Cardiac muscle cell (in vitro differentiated cells and primary cell): ENCODE measurements around the gene ZNF668. TPM values are rescaled to one million over a fixed set of nuclear protein-coding genes. Genes with fewer than 3 reads are reported as not detected.
A peak's percentile ranks its signal among the peaks of the same experiment; 100 is the strongest.

ENCODE experiments used
- DNase-seq, 2 donors: peaks; one replicate each; pipeline versions ENCODE4 v3.0.0 to v3.0.0-alpha.2; 2010 to 2017; ENCODE audit warnings: low read depth in 1 of 2, low spot score in 1 of 2
- H3K27ac ChIP-seq: fragments of 200-600 bp; sonication (generic); 2 replicates; pipeline ENCODE4 v1.5.1; 2016
- H3K27me3 ChIP-seq: fragments of 200-600 bp; sonication (generic); 2 replicates; pipeline ENCODE4 v1.6.0; 2016; ENCODE audit warnings: control low read depth
- H3K36me3 ChIP-seq: fragments of 200-600 bp; sonication (generic); 2 replicates; pipeline ENCODE4 v1.5.1; 2016; ENCODE audit warnings: control low read depth
- H3K4me1 ChIP-seq: fragments of 200-600 bp; sonication (generic); 2 replicates; pipeline ENCODE4 v1.8.1; 2017; ENCODE audit warnings: low read depth, mild to moderate bottlenecking, mixed run types
- H3K4me3 ChIP-seq: fragments of 200-600 bp; sonication (generic); 2 replicates; pipeline ENCODE4 v1.5.1; 2016; ENCODE audit warnings: mild to moderate bottlenecking
- H3K9me3 ChIP-seq: fragments of 200-600 bp; sonication (generic); 2 replicates; pipeline ENCODE4 v1.5.1; 2017; ENCODE audit warnings: low read depth, mild to moderate bottlenecking, control low read depth
- CTCF ChIP-seq: IDR thresholded peaks from 2 replicates; pipeline ENCODE4 v1.5.1; 2012; ENCODE audit warnings: low read depth, mild to moderate bottlenecking, low read length
- polyA plus RNA-seq: library from polyadenylated mRNA; unstranded; fragments of >200 nt; fragmentation: Nextera tagmentation; extraction: Ambion mirVana; gene quantifications from 2 replicates; pipeline ENCODE4 v1.2.1, GENCODE V29; 2016
- total RNA-seq: library from RNA; depleted of rRNA; stranded (reverse); fragments of >200 nt; gene quantifications from 2 replicates; pipeline ENCODE4 v1.2.3, GENCODE V29; 2016

Gene ZNF668
- total and polyA plus RNA-seq, 2 experiments from 2014 or later, result 10.0 to 16.2 TPM

DNA sequence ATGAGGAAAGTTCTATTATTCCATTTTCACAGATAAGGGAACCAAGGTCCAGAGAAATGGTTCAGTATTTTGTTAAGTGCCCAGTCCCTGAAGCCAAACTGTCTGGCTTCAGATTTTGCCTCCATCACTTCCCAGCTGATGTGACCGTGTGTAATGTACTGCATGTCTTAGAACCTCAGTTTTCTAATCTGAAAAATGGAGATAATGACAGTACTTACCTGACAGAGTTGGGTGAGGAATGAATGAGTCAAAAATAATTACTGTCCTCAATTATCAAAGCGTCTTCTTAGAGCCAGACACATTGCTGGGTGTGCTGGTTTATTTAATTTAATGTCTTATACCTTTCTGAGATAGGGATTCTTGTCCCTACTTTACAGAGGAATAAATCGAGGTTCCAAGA lies 6.7 kb downstream of the ZNF668 start:
- Histone ChIP-seq H3K27ac (no peak overlapping the region), H3K4me1 (peaks cover 5% of the 10 kb centered on the region), H3K27me3 (no peaks in the 10 kb centered on the region), H3K9me3 (no peaks in the 10 kb centered on the region), H3K36me3 (no peaks in the 10 kb centered on the region), H3K4me3 (no peak overlapping the region)
- TF ChIP-seq CTCF, result no peak
- DNase-seq, result no peak

- DNase-seq, result peak in 1 of 2 donors; percentile 92
- H3K27me3 ChIP-seq, result no peaks in the 10 kb centered on the region
- no peaks in the 10 kb centered on the region for H3K36me3 ChIP-seq
- H3K4me1 ChIP-seq, result no peaks in the 10 kb centered on the region
- H3K4me3 ChIP-seq, result no peak overlapping the region
- H3K9me3 ChIP-seq, result no peaks in the 10 kb centered on the region
- H3K27ac ChIP-seq, result no peak overlapping the region
- no peak for TF ChIP-seq CTCF
Measured at GRCh38 chr16:31064882-31065461, 9.1 kb downstream of the ZNF668 start.

DNA sequence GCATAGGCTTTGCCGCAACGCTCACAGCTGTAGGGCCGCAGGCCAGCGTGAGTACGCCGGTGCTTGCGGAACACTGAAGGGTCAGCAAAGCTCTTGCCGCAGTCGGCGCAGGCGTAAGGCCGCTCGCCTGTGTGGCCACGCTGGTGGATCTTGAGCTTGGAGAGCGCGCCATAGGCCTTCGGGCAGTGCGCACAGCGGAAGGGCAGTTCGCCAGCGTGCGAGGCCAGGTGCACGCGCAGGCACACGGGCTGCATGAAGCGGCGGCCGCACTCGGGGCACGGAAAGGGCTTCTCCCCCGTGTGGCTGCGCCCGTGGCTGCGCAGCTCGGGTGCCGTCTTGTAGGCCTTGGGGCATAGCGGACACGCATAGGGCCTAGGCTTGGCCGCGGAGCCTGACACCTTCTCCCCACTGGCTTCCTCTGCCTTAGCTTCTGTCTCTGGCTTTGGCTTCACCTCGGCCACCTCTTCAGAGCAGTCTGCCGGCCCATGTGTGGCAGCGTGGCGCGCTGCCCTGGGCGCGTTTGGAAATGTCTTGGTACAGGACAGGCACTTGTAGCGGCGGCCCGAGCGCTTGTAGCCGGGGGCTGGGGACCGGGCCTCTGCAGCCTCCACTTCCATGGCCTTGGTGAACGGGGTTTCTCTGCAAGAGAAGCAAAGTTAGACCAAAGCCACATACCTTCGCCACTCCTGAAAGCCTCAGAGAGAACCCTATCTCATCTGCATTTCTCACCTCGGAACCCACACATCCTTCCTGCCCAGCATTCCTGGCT lies 10.0 kb downstream of the ZNF668 start:
- Histone ChIP-seq H3K4me3 (no peak overlapping the region), H3K4me1 (no peaks in the 10 kb centered on the region), H3K9me3 (no peaks in the 10 kb centered on the region), H3K27me3 (no peaks in the 10 kb centered on the region), H3K36me3 (no peaks in the 10 kb centered on the region), H3K27ac (no peak overlapping the region)
- no peak for DNase-seq
- TF ChIP-seq CTCF, result no peak

GRCh38 chr16:31063495-31063842 lies 10.6 kb downstream of the ZNF668 start:
- H3K9me3 ChIP-seq, result no peaks in the 10 kb centered on the region
- no peak for DNase-seq
- no peak overlapping the region for H3K4me3 ChIP-seq
- H3K4me1 ChIP-seq, result no peaks in the 10 kb centered on the region
- H3K27ac ChIP-seq, result no peak overlapping the region
- no peaks in the 10 kb centered on the region for H3K36me3 ChIP-seq
- no peaks in the 10 kb centered on the region for H3K27me3 ChIP-seq
- no peak for TF ChIP-seq CTCF

DNA sequence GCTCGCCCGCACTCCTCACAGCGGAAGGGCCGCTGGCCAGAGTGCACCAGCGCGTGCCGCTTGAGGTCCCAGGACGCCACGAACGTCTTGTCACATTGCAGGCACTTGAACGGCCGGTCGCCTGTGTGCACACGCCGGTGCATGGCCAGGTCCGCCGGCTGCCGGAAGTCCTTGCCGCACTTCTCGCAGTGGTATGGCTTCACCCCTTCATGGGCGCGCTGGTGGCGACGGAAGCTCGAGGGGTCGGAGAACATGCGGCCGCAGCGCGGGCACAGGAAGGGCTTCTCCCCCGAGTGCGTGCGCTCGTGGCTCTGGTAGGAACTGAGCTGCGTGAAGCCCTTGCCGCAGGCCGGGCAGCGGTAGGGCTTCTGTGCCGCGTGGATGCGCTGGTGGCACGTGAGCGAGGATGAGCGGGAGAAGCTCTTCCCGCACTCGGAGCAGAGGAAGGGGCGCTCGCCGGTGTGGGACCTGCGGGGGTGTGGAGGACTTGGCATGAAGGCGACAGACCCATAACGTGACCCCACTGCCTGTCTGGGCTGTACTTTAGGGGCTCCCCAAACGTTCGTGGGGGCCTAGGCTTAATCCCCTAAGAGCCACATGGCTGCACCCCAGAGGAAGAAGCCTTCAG lies 12.1 kb downstream of the ZNF668 start:
- no peak for DNase-seq
- Histone ChIP-seq H3K27me3 (no peaks in the 10 kb centered on the region), H3K4me3 (no peak overlapping the region), H3K27ac (no peak overlapping the region), H3K36me3 (no peaks in the 10 kb centered on the region), H3K4me1 (no peaks in the 10 kb centered on the region), H3K9me3 (no peaks in the 10 kb centered on the region)
- no peak for TF ChIP-seq CTCF
